ENCODE measurements around the gene ENDOV. TPM values are rescaled to one million over a fixed set of nuclear protein-coding genes. Genes with fewer than 3 reads are reported as not detected.
A peak's percentile ranks its signal among the peaks of the same experiment; 100 is the strongest.

ENDOV gene
- total and polyA plus RNA-seq, 8 donors, result 18.8 to 49.9 (median 40.6) TPM

DNA sequence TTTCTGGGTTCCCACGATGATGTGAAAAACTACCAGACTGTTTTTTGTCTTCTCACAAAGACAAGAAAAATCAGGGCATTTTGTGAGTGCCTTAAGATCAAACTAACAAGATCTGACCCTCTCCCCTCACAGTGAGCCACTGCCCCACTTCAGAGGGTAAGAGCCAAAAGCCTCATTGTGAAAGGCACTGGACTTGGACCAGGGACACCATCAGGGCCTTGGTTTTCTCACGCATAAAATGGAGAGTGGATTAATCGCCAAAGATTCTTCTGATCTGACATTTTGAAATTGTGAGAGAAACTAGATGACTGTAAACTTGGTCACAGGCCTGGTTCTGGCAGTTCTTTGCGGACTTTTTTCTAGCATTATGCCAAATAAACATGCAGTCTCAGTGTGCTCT, 21.0 kb upstream of the ENDOV start:
- TF ChIP-seq, protein P1, sequence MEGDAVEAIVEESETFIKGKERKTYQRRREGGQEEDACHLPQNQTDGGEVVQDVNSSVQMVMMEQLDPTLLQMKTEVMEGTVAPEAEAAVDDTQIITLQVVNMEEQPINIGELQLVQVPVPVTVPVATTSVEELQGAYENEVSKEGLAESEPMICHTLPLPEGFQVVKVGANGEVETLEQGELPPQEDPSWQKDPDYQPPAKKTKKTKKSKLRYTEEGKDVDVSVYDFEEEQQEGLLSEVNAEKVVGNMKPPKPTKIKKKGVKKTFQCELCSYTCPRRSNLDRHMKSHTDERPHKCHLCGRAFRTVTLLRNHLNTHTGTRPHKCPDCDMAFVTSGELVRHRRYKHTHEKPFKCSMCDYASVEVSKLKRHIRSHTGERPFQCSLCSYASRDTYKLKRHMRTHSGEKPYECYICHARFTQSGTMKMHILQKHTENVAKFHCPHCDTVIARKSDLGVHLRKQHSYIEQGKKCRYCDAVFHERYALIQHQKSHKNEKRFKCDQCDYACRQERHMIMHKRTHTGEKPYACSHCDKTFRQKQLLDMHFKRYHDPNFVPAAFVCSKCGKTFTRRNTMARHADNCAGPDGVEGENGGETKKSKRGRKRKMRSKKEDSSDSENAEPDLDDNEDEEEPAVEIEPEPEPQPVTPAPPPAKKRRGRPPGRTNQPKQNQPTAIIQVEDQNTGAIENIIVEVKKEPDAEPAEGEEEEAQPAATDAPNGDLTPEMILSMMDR (IDR thresholded peaks at IDR 0.05), result no peak
- DNase-seq, result peak in 2 of 4 donors; percentile 26 to 48
- H3K4me3 ChIP-seq, result no peak overlapping the region
- H3K9me3 ChIP-seq, result no peaks in the 10 kb centered on the region
- H3K27me3 ChIP-seq, result no peaks in the 10 kb centered on the region
- no peak for ATAC-seq
- peaks cover 0 to 71% of the 10 kb centered on the region in 2 donors for H3K36me3 ChIP-seq
- H3K4me1 ChIP-seq, result peaks cover 0 to 7% of the 10 kb centered on the region in 2 donors
- H3K27ac ChIP-seq, result peak overlapping the region in 1 of 2 donors; percentile 37
- intact Hi-C loops (cut with DNase I), result no loop called here

DNA sequence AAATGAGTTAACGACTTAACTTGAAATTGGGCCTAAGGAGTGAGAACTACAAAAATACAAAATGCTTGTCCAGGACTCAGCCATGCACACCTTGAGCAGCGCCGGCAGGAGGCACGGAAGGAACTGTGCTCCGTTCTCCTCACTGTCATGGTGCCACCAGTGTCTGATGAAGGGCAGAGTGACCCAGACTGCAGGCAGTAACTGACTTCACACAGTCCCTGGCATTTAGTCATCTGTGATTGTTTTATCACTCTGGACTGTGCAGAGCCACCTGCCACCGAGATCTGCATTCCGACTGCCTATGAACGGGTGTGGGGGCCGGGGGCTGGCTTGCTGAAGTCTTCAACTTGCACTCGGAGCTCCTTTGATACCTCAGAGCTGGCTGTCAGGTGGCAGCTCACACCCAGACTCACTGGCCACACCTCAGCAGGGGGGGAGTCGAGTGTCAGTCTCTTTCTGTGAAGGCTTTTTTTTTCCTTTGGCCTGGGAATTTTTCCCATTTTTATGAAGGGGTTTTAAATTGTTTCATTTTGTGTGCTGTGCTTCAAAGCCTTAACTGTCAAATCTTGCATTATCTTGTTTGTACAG, 20.2 kb upstream of the ENDOV start:
- peak overlapping the region in 1 of 2 donors; percentile 37 for H3K27ac ChIP-seq
- H3K27me3 ChIP-seq, result no peaks in the 10 kb centered on the region
- peaks cover 0 to 7% of the 10 kb centered on the region in 2 donors for H3K4me1 ChIP-seq
- DNase-seq, result no peak
- peaks cover 0 to 63% of the 10 kb centered on the region in 2 donors for H3K36me3 ChIP-seq
- H3K9me3 ChIP-seq, result no peaks in the 10 kb centered on the region
- intact Hi-C loops (cut with DNase I), result no loop called here
- TF ChIP-seq, protein P1 (IDR thresholded peaks at IDR 0.05), result no peak
- ATAC-seq, result no peak
- no peak overlapping the region for H3K4me3 ChIP-seq

DNA sequence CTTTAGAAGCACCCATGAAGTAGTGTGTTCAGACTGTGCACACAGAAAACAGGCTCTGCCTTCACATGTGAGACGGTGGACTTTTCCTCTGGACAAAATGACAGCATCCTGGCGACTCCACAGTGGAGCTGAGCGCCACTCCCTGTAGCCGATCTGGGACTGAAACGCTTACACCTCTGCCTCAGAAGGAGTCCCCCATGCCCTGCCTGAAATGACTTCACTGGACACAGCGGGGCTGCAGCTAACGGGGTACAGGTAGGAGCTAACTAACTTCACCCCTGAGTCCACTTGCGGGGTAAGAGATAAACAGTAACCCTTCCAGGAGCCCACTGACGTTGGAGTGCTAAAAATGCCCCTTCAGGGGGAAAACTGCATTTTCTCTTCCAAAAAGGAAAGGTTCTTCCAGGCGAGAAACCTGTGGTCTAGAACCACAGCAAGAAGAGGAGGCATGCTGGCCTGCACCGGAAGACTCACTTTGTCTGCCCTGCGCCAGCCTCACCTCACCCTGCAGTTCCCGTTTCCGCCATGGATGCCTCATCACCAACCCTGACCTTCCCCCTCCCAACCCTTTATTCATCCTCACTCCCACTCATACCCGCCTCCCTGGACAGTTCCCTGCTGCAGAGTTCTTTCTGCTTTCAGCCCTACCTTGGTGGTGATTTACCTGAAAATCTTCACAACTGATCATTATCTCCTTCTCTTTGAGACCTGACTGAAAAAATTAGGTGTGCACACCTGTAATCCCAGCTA, 19.4 kb upstream of the ENDOV start:
- DNase-seq, result no peak

DNA sequence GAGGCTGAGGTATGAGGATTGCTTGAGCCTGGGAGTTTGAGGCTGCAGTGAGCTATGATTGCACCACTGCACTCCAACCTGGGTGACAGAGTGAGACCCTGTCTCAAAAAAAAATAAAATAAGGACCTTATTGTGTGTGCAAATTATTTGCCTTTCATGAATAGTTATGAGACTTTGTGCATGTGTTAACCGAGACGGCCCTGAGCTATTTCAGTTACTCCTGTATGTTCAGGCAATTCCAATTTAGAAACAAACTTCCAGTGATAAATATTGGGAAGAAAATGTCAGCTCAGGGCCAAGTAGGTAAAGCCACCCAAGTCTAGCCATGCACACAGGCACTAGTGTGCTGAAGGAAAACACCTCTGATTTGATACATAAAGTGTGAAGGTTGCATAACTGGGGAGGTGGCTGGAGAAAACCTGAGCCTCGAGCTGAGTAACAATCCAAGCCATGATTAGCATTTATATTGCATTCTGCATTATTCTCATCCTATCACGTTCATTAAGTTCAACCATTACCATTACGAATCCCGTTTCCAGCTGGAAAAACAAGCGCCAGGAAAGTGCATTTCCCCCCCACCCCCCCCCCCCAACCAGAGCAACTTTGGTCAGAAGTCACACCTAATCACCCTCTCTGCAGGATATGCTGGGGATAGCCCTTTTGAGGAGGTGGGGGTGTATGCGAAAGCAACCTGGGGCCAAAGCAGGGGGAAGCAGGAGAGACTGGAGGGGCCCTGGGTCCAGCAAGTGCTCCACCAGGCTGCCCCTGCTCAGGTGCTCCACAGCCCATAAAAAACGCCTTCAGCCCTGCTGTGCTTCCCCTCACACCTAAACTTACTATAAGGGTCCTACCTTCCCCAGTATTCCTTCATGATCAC, 18.6 kb upstream of the ENDOV start:
- Histone ChIP-seq H3K4me1 (peaks cover 0 to 7% of the 10 kb centered on the region in 2 donors), H3K27me3 (no peaks in the 10 kb centered on the region), H3K9me3 (no peaks in the 10 kb centered on the region), H3K27ac (no peak overlapping the region), H3K4me3 (no peak overlapping the region), H3K36me3 (peaks cover 0 to 46% of the 10 kb centered on the region in 2 donors)
- TF ChIP-seq, protein P1 (IDR thresholded peaks at IDR 0.05), result no peak
- intact Hi-C loops (cut with DNase I), result no loop called here
- no peak for DNase-seq
- no peak for ATAC-seq

More for the DNA sequence above, 19.4 kb upstream of the ENDOV start:
- no peaks in the 10 kb centered on the region for H3K27me3 ChIP-seq
- H3K4me1 ChIP-seq, result peaks cover 0 to 7% of the 10 kb centered on the region in 2 donors
- no peaks in the 10 kb centered on the region for H3K9me3 ChIP-seq
- TF ChIP-seq, protein P1 (IDR thresholded peaks at IDR 0.05), result no peak
- H3K4me3 ChIP-seq, result no peak overlapping the region
- ATAC-seq, result peak; percentile 27
- no peak overlapping the region for H3K27ac ChIP-seq
- H3K36me3 ChIP-seq, result peaks cover 0 to 55% of the 10 kb centered on the region in 2 donors
- intact Hi-C loops (cut with DNase I), result no loop called here

DNA sequence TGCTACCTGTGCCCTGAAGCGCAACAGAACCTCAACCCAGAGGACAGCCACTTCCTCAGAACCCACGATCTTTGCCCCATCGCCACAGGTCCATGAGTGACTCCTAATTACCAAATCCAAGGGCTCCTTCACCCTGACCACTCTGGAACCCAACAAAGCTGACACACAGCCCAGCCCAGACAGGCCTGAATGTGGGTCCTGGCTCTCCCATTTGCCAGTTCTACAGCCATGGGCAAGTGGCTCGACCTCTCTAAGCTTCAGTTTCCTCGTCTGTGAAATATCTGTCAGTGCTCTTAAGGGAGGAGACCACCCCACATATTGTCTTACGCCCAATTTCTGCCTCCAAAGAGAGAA, 18.0 kb upstream of the ENDOV start:
- Histone ChIP-seq H3K27me3 (no peaks in the 10 kb centered on the region), H3K36me3 (peaks cover 0 to 40% of the 10 kb centered on the region in 2 donors), H3K9me3 (no peaks in the 10 kb centered on the region), H3K27ac (no peak overlapping the region), H3K4me3 (no peak overlapping the region), H3K4me1 (peaks cover 0 to 7% of the 10 kb centered on the region in 2 donors)
- DNase-seq (no peak), ATAC-seq (no peak)
- intact Hi-C loops (cut with DNase I), result no loop called here
- TF ChIP-seq, protein P1 (IDR thresholded peaks at IDR 0.05), result no peak

All from left lung (tissue), 10 donors.